H9 (cell line): ENCODE data around the gene ALOX15B. TPM values are rescaled to one million over a fixed set of nuclear protein-coding genes. Genes with fewer than 3 reads are reported as not detected.
A peak's percentile ranks its signal among the peaks of the same experiment; 100 is the strongest.

Experiments
- DNase-seq: peaks from one replicate; pipeline ENCODE4 v3.0.0-alpha.2; 2017
- H2AFZ ChIP-seq: one replicate; pipeline ENCODE4 v1.6.1; 2013; ENCODE audit warnings: mild to moderate bottlenecking, low read length, control low read depth, moderate library complexity
- H2AK5ac ChIP-seq: 2 replicates; pipeline ENCODE4 v1.6.1; 2013; ENCODE audit warnings: low read length, control low read depth, mixed read lengths; ENCODE audit not compliant: insufficient read length
- H2BK120ac ChIP-seq: one replicate; pipeline ENCODE4 v1.6.1; 2013; ENCODE audit warnings: low read depth, mild to moderate bottlenecking, low read length, control low read depth, inconsistent platforms; ENCODE audit not compliant: poor library complexity, severe bottlenecking
- H2BK12ac ChIP-seq: 2 replicates; pipeline ENCODE4 v1.6.1; 2013; ENCODE audit warnings: low read length, control low read depth, mixed read lengths, low read depth; ENCODE audit not compliant: insufficient read length
- H2BK15ac ChIP-seq: 2 replicates; pipeline ENCODE4 v1.6.1; 2013; ENCODE audit warnings: low read depth, low read length, control low read depth
- H2BK20ac ChIP-seq: one replicate; pipeline ENCODE4 v1.6.1; 2013; ENCODE audit warnings: low read depth, mild to moderate bottlenecking, low read length, control low read depth, inconsistent platforms; ENCODE audit not compliant: poor library complexity, severe bottlenecking
- H2BK5ac ChIP-seq: 2 replicates; pipeline ENCODE4 v1.6.1; 2013; ENCODE audit warnings: low read length, control low read depth, mixed read lengths; ENCODE audit not compliant: insufficient read length
- H3K14ac ChIP-seq: 2 replicates; pipeline ENCODE4 v1.6.1; 2013; ENCODE audit warnings: low read length, control low read depth; ENCODE audit not compliant: insufficient read depth
- H3K18ac ChIP-seq: 2 replicates; pipeline ENCODE4 v1.6.1; 2013; ENCODE audit warnings: low read depth, mild to moderate bottlenecking, mixed read lengths, low read length, control low read depth; ENCODE audit not compliant: insufficient read length
- H3K23ac ChIP-seq: 2 replicates; pipeline ENCODE4 v1.6.1; 2013; ENCODE audit warnings: low read length, control low read depth, mixed read lengths, low read depth; ENCODE audit not compliant: insufficient read length
- H3K23me2 ChIP-seq: 2 replicates; pipeline ENCODE4 v1.6.1; 2013; ENCODE audit warnings: low read depth, mild to moderate bottlenecking, mixed read lengths, low read length, control low read depth; ENCODE audit not compliant: insufficient read length, poor library complexity, severe bottlenecking
- H3K27ac ChIP-seq: 2 replicates; pipeline ENCODE4 v1.5.1; 2013; ENCODE audit warnings: low read length, control low read depth, mixed read lengths, low read depth; ENCODE audit not compliant: insufficient read length
- H3K27me3 ChIP-seq: 2 replicates; pipeline ENCODE4 v1.6.1; 2013; ENCODE audit warnings: low read length, control low read depth, inconsistent platforms; ENCODE audit not compliant: insufficient read depth
- H3K4ac ChIP-seq: 2 replicates; pipeline ENCODE4 v1.6.1; 2013; ENCODE audit warnings: low read depth, mild to moderate bottlenecking, control low read depth, inconsistent platforms, low read length, moderate library complexity
- H3K4me1 ChIP-seq: 2 replicates; pipeline ENCODE4 v1.6.1; 2013; ENCODE audit warnings: low read length, control low read depth, inconsistent platforms; ENCODE audit not compliant: insufficient read depth
- H3K4me2 ChIP-seq: 2 replicates; pipeline ENCODE4 v1.6.1; 2013; ENCODE audit warnings: low read length, control low read depth, mixed read lengths; ENCODE audit not compliant: insufficient read length, insufficient read depth
- H3K56ac ChIP-seq: 2 replicates; pipeline ENCODE4 v1.6.1; 2013; ENCODE audit warnings: low read depth, mild to moderate bottlenecking, mixed read lengths, low read length, control low read depth; ENCODE audit not compliant: insufficient read length
- H3K79me1 ChIP-seq: 2 replicates; pipeline ENCODE4 v1.6.1; 2013; ENCODE audit warnings: low read depth, mild to moderate bottlenecking, moderate library complexity, low read length, control low read depth, inconsistent platforms; ENCODE audit not compliant: insufficient read depth, poor library complexity, severe bottlenecking
- H3K79me2 ChIP-seq: 2 replicates; pipeline ENCODE4 v1.6.1; 2013; ENCODE audit warnings: low read length, control low read depth, inconsistent platforms; ENCODE audit not compliant: insufficient read depth
- H3K9ac ChIP-seq: 2 replicates; pipeline ENCODE4 v1.6.1; 2013; ENCODE audit warnings: low read length, control low read depth, mixed read lengths; ENCODE audit not compliant: insufficient read length; ENCODE audit errors: extremely low read depth
- H3K9me3 ChIP-seq: one replicate; pipeline ENCODE4 v1.6.1; 2013; ENCODE audit warnings: low read depth, low read length, inconsistent platforms; ENCODE audit not compliant: control insufficient read depth
- H3T11ph ChIP-seq: one replicate; pipeline ENCODE4 v1.6.1; 2013; ENCODE audit warnings: mild to moderate bottlenecking, low read length, control low read depth, inconsistent platforms
- H4K20me1 ChIP-seq: one replicate; pipeline ENCODE4 v1.6.1; 2013; ENCODE audit not compliant: control insufficient read depth, insufficient read length, insufficient read depth
- H4K5ac ChIP-seq: 2 replicates; pipeline ENCODE4 v1.6.1; 2013; ENCODE audit warnings: low read depth, mild to moderate bottlenecking, mixed read lengths, low read length, control low read depth; ENCODE audit not compliant: insufficient read length
- H4K8ac ChIP-seq: replicated peaks from 2 replicates; pipeline ENCODE4 v1.6.1; 2013; ENCODE audit warnings: low read length, control low read depth, mixed read lengths, low read depth; ENCODE audit not compliant: insufficient read length
- H4K91ac ChIP-seq: 2 replicates; pipeline ENCODE4 v1.6.1; 2013; ENCODE audit warnings: low read depth, mild to moderate bottlenecking, moderate library complexity, mixed read lengths, low read length, control low read depth; ENCODE audit not compliant: insufficient read length
- H3K27ac Mint-ChIP-seq, 3 experiments: 2 replicates in 2 of 3; 3 replicates in 1 of 3; pipeline ENCODE4 v1.8.0; 2020 to 2021; ENCODE audit warnings: mixed read lengths in 3 of 3, mild to moderate bottlenecking in 1 of 3, moderate library complexity in 1 of 3
- H3K27me3 Mint-ChIP-seq: 2 replicates; pipeline ENCODE4 v1.8.0; 2021; ENCODE audit warnings: low read depth, mild to moderate bottlenecking, moderate library complexity, mixed read lengths
- H3K36me3 Mint-ChIP-seq, 3 experiments: 2 replicates in 2 of 3; 3 replicates in 1 of 3; pipeline ENCODE4 v1.8.0; 2020 to 2021; ENCODE audit warnings: low read depth in 3 of 3, mixed read lengths in 3 of 3; ENCODE audit not compliant: insufficient read depth in 1 of 3
- H3K4me1 Mint-ChIP-seq, 2 experiments: 2 replicates each; pipeline ENCODE4 v1.8.0; 2020; ENCODE audit warnings: mixed read lengths in 2 of 2
- H3K4me3 Mint-ChIP-seq, 2 experiments: 2 replicates in 1 of 2; 3 replicates in 1 of 2; pipeline ENCODE4 v1.8.0; 2020 to 2021; ENCODE audit warnings: mild to moderate bottlenecking in 2 of 2, mixed read lengths in 2 of 2, moderate library complexity in 1 of 2
- H3K9me3 Mint-ChIP-seq, 2 experiments: 2 replicates in 1 of 2; 3 replicates in 1 of 2; pipeline ENCODE4 v1.8.0; 2020; ENCODE audit warnings: mild to moderate bottlenecking in 2 of 2, mixed read lengths in 2 of 2, moderate library complexity in 1 of 2
- WGBS: extraction: QIAGEN DNeasy Blood & Tissue Kit; methylation state at CpG from one replicate; pipeline ENCODE4 v1.1.7; 2013; ENCODE audit warnings: missing lambda C conversion rate, low lambda C conversion rate, mixed read lengths; ENCODE audit not compliant: insufficient read length; ENCODE audit errors: extremely low coverage; 5-methylcytosine and 5-hydroxymethylcytosine counted together
- total RNA-seq: library from RNA; stranded (reverse); gene quantifications from 2 replicates; pipeline ENCODE4 v1.2.1, GENCODE V29; 2021
- TF ChIP-seq, protein P1 (sequence below): fragments of 200-600 bp; sonication (generic); conservative IDR thresholded peaks from 3 replicates; pipeline ENCODE4 v1.8.0; 2021; ENCODE audit warnings: antibody characterized with exemption, mild to moderate bottlenecking

ALOX15B gene
- total RNA-seq, 1 experiment from 2014 or later, result not detected

DNA sequence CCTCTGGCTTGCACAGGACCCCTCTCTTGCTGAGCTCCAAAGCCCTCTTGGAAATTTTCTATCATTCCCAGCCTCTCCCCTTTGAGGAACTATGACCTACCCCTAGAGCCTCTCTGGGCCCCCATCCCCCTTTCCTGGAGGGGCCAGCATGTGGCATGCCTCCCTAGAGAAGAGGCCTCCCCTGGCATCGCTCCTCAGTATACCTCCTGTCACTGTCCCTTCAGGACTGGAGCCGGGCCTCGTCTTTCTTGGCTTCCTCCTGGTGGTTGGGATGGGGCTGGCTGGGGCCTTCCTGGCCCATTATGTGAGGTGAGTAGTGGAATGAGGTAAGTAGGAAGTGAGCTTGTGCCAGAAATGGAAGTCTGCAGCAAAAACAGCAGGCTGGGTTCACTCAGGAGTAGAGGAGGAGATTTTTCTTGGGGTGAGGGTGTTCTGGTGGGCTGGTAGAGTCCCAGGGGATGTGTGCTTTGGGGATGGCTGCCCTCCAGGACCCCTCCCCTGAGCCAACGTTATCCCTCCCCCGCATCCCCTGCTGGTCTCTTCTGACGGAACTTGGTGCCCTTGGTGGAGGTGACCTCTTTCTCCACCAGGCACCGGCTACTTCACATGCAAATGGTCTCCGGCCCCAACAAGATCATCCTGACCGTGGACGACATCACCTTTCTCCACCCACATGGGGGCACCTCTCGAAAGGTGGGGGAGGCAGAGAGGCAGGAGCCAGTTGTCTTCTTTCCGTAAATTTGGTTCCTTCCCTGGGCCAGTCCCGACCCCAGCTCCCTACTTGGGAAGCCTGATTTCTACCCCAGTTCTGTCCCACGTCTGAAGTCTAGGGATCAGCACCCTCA lies 31.8 kb upstream of the ALOX15B start:
- no peak overlapping the region; a peak in 2 of 7 replicates for H3K27ac Mint-ChIP-seq
- no peak overlapping the region for H3K56ac ChIP-seq
- H3K4me1 Mint-ChIP-seq, result peaks cover 12 to 15% of the 10 kb centered on the region in 2 experiments
- no peak overlapping the region for H2BK5ac ChIP-seq
- no peak overlapping the region for H3K18ac ChIP-seq
- TF ChIP-seq, protein P1, sequence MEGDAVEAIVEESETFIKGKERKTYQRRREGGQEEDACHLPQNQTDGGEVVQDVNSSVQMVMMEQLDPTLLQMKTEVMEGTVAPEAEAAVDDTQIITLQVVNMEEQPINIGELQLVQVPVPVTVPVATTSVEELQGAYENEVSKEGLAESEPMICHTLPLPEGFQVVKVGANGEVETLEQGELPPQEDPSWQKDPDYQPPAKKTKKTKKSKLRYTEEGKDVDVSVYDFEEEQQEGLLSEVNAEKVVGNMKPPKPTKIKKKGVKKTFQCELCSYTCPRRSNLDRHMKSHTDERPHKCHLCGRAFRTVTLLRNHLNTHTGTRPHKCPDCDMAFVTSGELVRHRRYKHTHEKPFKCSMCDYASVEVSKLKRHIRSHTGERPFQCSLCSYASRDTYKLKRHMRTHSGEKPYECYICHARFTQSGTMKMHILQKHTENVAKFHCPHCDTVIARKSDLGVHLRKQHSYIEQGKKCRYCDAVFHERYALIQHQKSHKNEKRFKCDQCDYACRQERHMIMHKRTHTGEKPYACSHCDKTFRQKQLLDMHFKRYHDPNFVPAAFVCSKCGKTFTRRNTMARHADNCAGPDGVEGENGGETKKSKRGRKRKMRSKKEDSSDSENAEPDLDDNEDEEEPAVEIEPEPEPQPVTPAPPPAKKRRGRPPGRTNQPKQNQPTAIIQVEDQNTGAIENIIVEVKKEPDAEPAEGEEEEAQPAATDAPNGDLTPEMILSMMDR, result no peak
- H3K79me1 ChIP-seq, result no peaks in the 10 kb centered on the region
- no peaks in the 10 kb centered on the region for H3K79me2 ChIP-seq
- H3K9ac ChIP-seq, result no peak overlapping the region
- H4K5ac ChIP-seq, result no peak overlapping the region
- H2BK12ac ChIP-seq, result no peak overlapping the region
- H3K27me3 Mint-ChIP-seq, result peaks cover 26% of the 10 kb centered on the region
- H2BK20ac ChIP-seq, result no peak overlapping the region
- H4K91ac ChIP-seq, result no peak overlapping the region
- no peaks in the 10 kb centered on the region for H3K36me3 Mint-ChIP-seq
- H3T11ph ChIP-seq, result no peak overlapping the region
- no peaks in the 10 kb centered on the region for H3K9me3 ChIP-seq
- no peak overlapping the region for H4K8ac ChIP-seq
- H3K27ac ChIP-seq, result no peak overlapping the region
- no peak overlapping the region for H2AK5ac ChIP-seq
- H3K4ac ChIP-seq, result no peak overlapping the region
- no peak overlapping the region for H2BK15ac ChIP-seq
- H3K23ac ChIP-seq, result no peak overlapping the region
- H2BK120ac ChIP-seq, result no peak overlapping the region
- H2AFZ ChIP-seq, result no peak overlapping the region
- WGBS, result no CpG with 5 or more reads among the region's 14 CpGs
- H3K9me3 Mint-ChIP-seq, result no peaks in the 10 kb centered on the region; a peak in 1 of 5 replicates
- no peak overlapping the region for H3K4me2 ChIP-seq
- no peaks in the 10 kb centered on the region for H3K23me2 ChIP-seq
- no peak overlapping the region for H3K14ac ChIP-seq
- peaks cover 5% of the 10 kb centered on the region; the same call in 1 of the 2 replicates for H3K27me3 ChIP-seq
- DNase-seq, result peak; percentile 30
- H3K4me1 ChIP-seq, result no peaks in the 10 kb centered on the region; the same call in 1 of the 2 replicates
- H3K4me3 Mint-ChIP-seq, result no peak overlapping the region
- no peaks in the 10 kb centered on the region for H4K20me1 ChIP-seq
